Measurements from ENCODE around the gene MBIP. TPM values are rescaled to one million over a fixed set of nuclear protein-coding genes. Genes with fewer than 3 reads are reported as not detected.

MBIP gene
- total and polyA plus RNA-seq, 7 donors, result 3.7 to 6.5 (median 6.2) TPM

GRCh38 chr14:36275741-36276140 is 44.7 kb downstream of the MBIP start:
- no peak overlapping the region for H3K4me3 ChIP-seq
- ATAC-seq (no peak), DNase-seq (no peak)
- no peak for TF ChIP-seq CTCF (IDR thresholded peaks at IDR 0.05)
- no peaks in the 10 kb centered on the region for H3K36me3 ChIP-seq (ENCODE audit: insufficient read depth in 1 of 2, low read depth in 1 of 2)
- no peak overlapping the region for H3K27ac ChIP-seq
- 91 to 92% (median 91%) methylated on average over 3 of the region's 3 CpGs for WGBS, 3 donors
- intact Hi-C loops (cut with DNase I), result no loop called here
- peaks cover 4 to 65% (median 13%) of the 10 kb centered on the region in 3 donors for H3K27me3 ChIP-seq (ENCODE audit: insufficient read depth in 3 of 3, low read length in 2 of 3)
- no peaks in the 10 kb centered on the region for H3K4me1 ChIP-seq
- H3K9me3 ChIP-seq, result no peaks in the 10 kb centered on the region

- ATAC-seq (no peak), DNase-seq (no peak)
- Histone ChIP-seq H3K27ac (no peak overlapping the region), H3K36me3 (ENCODE audit: insufficient read depth in 1 of 2, low read depth in 1 of 2) (no peaks in the 10 kb centered on the region), H3K4me1 (no peaks in the 10 kb centered on the region), H3K27me3 (ENCODE audit: insufficient read depth in 3 of 3, low read length in 2 of 3) (peaks cover 8 to 40% (median 13%) of the 10 kb centered on the region in 3 donors), H3K9me3 (no peaks in the 10 kb centered on the region), H3K4me3 (peak overlapping the region; percentile 45)
- no peak for TF ChIP-seq CTCF (IDR thresholded peaks at IDR 0.05)
- 2 to 4% (median 3%) methylated on average over 29 of the region's 29 CpGs for whole genome bisulfite sequencing, 3 donors
- intact Hi-C loops (cut with DNase I), result no loop called here
These were observed 48.2 kb downstream of the MBIP start for GRCh38 chr14:36271939-36272907.

DNA sequence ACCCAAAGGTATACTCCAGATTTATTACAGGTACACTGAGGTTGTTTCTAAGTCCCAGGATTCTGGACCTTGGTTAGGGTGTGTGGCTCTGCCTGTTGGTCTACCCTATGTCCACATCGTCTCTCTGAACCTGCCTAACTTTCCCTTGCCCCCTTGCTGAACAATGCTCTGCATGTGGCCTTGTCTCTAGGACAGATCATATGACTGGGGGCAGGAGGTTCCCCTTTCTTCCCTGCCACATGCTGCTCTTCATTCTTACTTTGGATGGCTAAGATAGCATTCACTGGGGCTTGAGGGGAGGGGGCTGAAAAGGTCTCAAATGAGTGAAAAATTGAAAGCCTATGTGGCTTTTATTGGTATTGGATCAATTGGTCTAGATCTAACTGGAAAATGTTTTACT is 49.2 kb downstream of the MBIP start:
- Histone ChIP-seq H3K36me3 (ENCODE audit: insufficient read depth in 1 of 2, low read depth in 1 of 2) (no peaks in the 10 kb centered on the region), H3K4me1 (no peaks in the 10 kb centered on the region), H3K9me3 (no peaks in the 10 kb centered on the region), H3K27ac (no peak overlapping the region), H3K27me3 (ENCODE audit: insufficient read depth in 3 of 3, low read length in 2 of 3) (peaks cover 6 to 38% (median 13%) of the 10 kb centered on the region in 3 donors), H3K4me3 (no peak overlapping the region)
- no peak for ATAC-seq
- intact Hi-C loops (cut with DNase I), result no loop called here
- WGBS, 3 donors, result 22 to 38% (median 33%) methylated on average over 1 of the region's 1 CpG
- no peak for TF ChIP-seq CTCF (IDR thresholded peaks at IDR 0.05)
- DNase-seq, result no peak

GRCh38 chr14:36270191-36270590 is 50.2 kb downstream of the MBIP start:
- intact Hi-C loops (cut with DNase I), result no loop called here
- no peaks in the 10 kb centered on the region for H3K9me3 ChIP-seq
- H3K36me3 ChIP-seq (ENCODE audit: insufficient read depth in 1 of 2, low read depth in 1 of 2), result no peaks in the 10 kb centered on the region
- peaks cover 6 to 38% (median 11%) of the 10 kb centered on the region in 3 donors for H3K27me3 ChIP-seq (ENCODE audit: insufficient read depth in 3 of 3, low read length in 2 of 3)
- H3K27ac ChIP-seq, result no peak overlapping the region
- no peak for DNase-seq
- TF ChIP-seq CTCF (IDR thresholded peaks at IDR 0.05), result no peak
- ATAC-seq, result no peak
- WGBS, 3 donors, result 69 to 83% (median 82%) methylated on average over 2 of the region's 2 CpGs
- H3K4me3 ChIP-seq, result no peak overlapping the region
- no peaks in the 10 kb centered on the region for H3K4me1 ChIP-seq

Data from psoas muscle (tissue), 8 donors.